Measurements from ENCODE around the gene IQGAP1. TPM values are rescaled to one million over a fixed set of nuclear protein-coding genes. Genes with fewer than 3 reads are reported as not detected.

Gene IQGAP1
- total and polyA plus RNA-seq, 2 of the 4 experiments (the other 2 are of a cell fraction): 87.5 to 207 TPM

- ChIA-PET CTCF (no interaction called here), POLR2A (ENCODE audit: unreplicated experiment) (no interaction called here)
- TF ChIP-seq NFE2L2 (IDR thresholded peaks at IDR 0.05; ENCODE audit: low read depth, low read length) (no peak), USF2 (IDR thresholded peaks at IDR 0.05; ENCODE audit: low read depth, low read length) (no peak)
- H3K4me1 ChIP-seq (ENCODE audit: control insufficient read depth, insufficient read depth, low read length): peaks cover 10% of the 10 kb centered on the region
- H2AK9ac ChIP-seq (replicated peaks; ENCODE audit: low read depth, low read length, poor library complexity): peak overlapping the region; percentile 67
- no peaks in the 10 kb centered on the region for H3K9me3 ChIP-seq (ENCODE audit: control insufficient read depth, insufficient read depth, low read length)
- H3K79me1 ChIP-seq (ENCODE audit: low read depth in 1 of 2, low read length in 2 of 2): peaks cover 16 to 65% of the 10 kb centered on the region in 2 experiments
- no peak overlapping the region for H2BK5ac ChIP-seq (ENCODE audit: low read depth, low read length, poor library complexity, severe bottlenecking)
- no peak overlapping the region for H3K27ac ChIP-seq (ENCODE audit: insufficient read depth, low read length)
- no peak overlapping the region for H2BK20ac ChIP-seq (ENCODE audit: low read depth, low read length)
- 70% methylated on average over 1 of the region's 2 CpGs; no CpG with 5 or more reads in 1 of the 2 experiments for WGBS, 2 experiments (ENCODE audit: extremely low coverage in 2 of 2, insufficient read length in 1 of 2)
- H4K8ac ChIP-seq (ENCODE audit: low read depth in 2 of 2, low read length in 2 of 2): 0 out of 4 replicates have a peak overlapping the region, but pooled peaks of 1 of the 2 experiments have one; percentile 38
- no peak overlapping the region for H2BK120ac ChIP-seq (ENCODE audit: low read depth, low read length)
- peak; percentile 81 for ATAC-seq (ENCODE audit: low read depth)
- H3K23ac ChIP-seq (ENCODE audit: low read depth, low read length): no peak overlapping the region
- in situ Hi-C loops (cut with MboI; ENCODE audit: low sequenced_read_pairs): no loop called here
- H3K9ac ChIP-seq (ENCODE audit: low read depth, low read length): no peak overlapping the region
- no peak overlapping the region for H3K56ac ChIP-seq (ENCODE audit: extremely low read depth, insufficient read depth, low read length)
- no peak overlapping the region for H3K18ac ChIP-seq (ENCODE audit: low read depth, low read length)
- no peak overlapping the region for H2BK15ac ChIP-seq (ENCODE audit: low read depth, low read length)
- peaks cover 21% of the 10 kb centered on the region for H3K9me1 ChIP-seq (ENCODE audit: insufficient read depth, low read length)
- H2AFZ ChIP-seq (replicated peaks; ENCODE audit: low read length, poor library complexity): no peak overlapping the region
- intact Hi-C loops (cut with micrococcal nuclease): no loop called here
- peak overlapping the region; percentile 27 for H2AK5ac ChIP-seq (ENCODE audit: low read depth, low read length)
- no peak overlapping the region for H4K5ac ChIP-seq (ENCODE audit: low read depth, low read length)
- H3K27me3 ChIP-seq (ENCODE audit: control insufficient read depth, insufficient read depth, low read length): no peaks in the 10 kb centered on the region
- BruUV-seq (replicated peaks): no TSS peak
- 0 out of 2 replicates have a peak overlapping the region, but pooled peaks have one; percentile 20 for H3K4ac ChIP-seq (ENCODE audit: low read depth, low read length)
- peaks cover 40% of the 10 kb centered on the region for H4K20me1 ChIP-seq (ENCODE audit: insufficient read depth, low read length)
- peak overlapping the region; percentile 50 for H3K14ac ChIP-seq (replicated peaks; ENCODE audit: low read depth, low read length)
- no peak for DNase-seq
- no peak overlapping the region for H3K4me3 ChIP-seq (ENCODE audit: insufficient read depth, low read depth, low read length)
- no peak overlapping the region for H4K91ac ChIP-seq (ENCODE audit: insufficient read depth, low read depth, low read length)
- H3K4me2 ChIP-seq (ENCODE audit: low read depth, low read length): no peak overlapping the region
- dilution Hi-C loops (cut with HindIII; ENCODE audit: low sequenced_read_pairs, unreplicated experiment): no loop called here
- H3K36me3 ChIP-seq (ENCODE audit: control insufficient read depth, insufficient read depth, low read length): peaks cover 6% of the 10 kb centered on the region
Measured at GRCh38 chr15:90425726-90426346, 37.8 kb downstream of the IQGAP1 start.
